Activated CD4-positive, alpha-beta T cell treated with anti-CD3 and anti-CD28 coated beads for 48 hours (primary cell): ENCODE results near the gene BTBD3.

Experiments used
- DNase-seq: peaks from one replicate; pipeline ENCODE4 v3.0.0-alpha.2; 2020

BTBD3 gene

DNA sequence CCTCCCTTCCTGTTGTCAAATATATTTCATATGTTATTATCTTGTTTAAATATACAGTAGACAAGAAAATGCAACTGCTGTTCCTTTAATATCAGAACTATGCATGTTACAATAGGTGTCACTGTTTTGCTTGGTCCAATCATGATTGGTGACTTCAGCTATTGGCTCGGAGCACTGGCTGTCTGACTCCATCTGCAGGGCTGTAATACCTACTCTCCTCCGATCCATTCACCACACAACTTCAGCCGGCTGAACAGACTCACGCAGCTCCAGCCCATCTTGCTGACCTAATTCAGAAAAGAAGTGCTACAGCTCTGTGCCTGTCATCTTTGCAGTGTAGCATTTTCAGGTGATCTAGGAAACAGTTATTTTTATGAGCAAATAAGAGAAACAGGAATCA lies at the start of gene BTBD3:
Gene BTBD3, plus strand, starts transcription at position 231 of the 400 bp plus-strand sequence. CDS start 383 bp downstream, outside the sequence.
- peak; percentile 2 for DNase-seq

DNA sequence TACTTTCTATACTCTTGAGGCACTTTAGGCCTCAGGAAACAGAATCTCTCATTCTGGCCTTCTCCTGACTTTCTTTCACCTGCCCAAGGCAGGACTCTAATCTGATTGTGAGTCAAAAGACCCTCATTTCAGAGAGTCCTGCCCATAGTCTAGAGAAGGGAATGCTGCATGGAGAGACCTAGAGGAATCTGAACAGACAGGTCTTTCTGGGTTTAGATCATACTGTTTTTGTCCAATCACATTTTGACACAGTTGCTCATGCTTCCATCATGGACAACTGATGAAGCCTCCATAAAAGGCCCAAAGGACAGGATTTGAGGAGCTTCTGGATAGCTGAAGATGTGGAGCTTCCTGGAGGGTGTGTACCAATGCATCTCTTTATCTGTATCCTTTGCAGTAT lies 48.1 kb upstream of the BTBD3 start:
- no peak for DNase-seq

DNA sequence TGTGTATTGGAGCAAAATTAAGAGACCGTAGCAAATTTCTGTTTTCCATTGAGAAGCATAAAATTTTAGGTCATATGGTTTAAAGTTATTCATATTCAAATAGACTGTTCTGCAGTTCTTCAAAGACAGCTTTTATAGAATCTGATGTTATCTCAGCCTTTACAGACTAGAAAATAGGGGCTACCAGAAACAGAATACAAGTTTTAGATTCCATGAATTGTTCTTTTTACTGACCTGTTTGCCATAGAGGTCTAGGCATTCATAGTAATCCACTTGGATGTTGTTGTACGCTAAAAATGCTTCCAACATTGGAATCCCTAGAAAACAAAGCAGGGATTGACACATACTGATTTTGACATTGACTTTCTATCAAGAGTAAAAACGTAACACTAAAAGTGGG lies 47.3 kb upstream of the BTBD3 start:
- DNase-seq, result no peak

DNA sequence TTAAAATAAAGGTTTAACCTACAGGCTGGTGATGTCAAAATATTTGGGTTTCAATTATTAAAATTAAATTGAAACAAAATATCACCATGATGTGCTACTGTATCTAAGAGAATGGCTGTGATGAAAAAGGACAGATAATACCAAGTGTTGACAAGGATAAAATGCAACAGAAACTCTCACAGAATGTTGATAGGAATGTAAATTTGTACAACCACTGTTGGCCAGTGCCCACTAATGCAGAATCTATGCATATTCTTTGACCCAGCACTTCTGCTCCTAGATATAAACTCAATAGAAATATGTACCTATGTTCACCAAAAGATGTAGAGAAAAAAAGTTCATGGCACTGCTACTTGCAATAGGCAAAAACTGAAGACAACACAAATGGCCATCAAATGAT lies 41.1 kb upstream of the BTBD3 start:
- no peak for DNase-seq

DNA sequence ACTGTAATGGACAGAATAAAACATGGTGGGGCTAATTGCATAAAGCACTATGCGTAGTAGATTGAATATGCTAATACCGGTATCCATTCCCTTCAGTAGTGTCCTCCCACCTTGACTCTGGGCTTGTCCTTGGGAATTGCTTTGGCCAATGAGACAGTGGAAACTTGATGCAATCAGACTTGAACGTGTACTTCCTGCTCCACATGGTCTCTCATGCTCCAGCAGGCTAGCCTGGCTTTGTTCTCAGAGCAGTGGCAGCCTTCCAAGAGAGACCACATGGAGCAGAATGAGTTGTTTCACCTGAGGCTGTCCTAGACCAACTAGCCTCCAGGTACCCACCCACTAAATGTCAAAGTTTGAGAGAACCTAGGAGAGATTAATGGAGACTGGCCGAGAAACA lies 37.0 kb upstream of the BTBD3 start:
- no peak for DNase-seq

DNA sequence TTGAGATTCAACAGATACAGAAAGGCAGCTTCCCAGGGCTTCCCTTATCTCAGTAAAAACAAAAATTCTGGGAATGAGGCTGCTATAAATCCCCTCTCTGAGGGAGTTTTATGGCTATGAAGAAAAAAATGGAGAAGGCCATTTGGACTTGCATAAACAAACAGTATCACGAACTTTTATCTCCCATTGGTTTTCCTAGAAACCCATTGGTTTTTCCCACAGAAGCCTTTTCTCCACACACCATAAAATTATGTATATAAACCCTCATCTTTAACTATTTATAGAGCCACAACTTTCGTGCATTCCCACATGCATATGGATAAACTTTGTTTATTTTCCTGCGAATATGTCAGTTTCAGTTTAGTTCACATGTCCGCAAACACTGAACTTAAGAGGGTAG lies 36.2 kb upstream of the BTBD3 start:
- DNase-seq, result no peak

DNA sequence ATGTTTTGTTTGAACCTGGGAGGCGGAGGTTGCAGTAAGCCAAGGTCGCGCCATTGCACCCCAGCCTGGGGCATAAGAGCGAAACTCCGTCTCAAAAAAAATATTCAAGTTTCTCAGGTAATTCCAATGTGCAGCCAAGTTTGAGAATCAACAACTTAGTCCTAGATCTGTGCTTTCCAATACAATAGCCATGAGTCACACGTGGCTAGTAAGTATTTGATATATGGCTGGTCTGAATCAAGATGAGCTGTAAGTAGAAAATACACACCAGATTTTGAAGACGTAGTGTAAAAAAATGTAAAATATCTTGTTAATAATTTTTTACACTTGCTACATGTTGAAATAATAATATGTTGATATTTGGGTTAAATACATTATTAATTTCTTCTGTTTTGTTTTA lies 35.0 kb upstream of the BTBD3 start:
- no peak for DNase-seq

DNA sequence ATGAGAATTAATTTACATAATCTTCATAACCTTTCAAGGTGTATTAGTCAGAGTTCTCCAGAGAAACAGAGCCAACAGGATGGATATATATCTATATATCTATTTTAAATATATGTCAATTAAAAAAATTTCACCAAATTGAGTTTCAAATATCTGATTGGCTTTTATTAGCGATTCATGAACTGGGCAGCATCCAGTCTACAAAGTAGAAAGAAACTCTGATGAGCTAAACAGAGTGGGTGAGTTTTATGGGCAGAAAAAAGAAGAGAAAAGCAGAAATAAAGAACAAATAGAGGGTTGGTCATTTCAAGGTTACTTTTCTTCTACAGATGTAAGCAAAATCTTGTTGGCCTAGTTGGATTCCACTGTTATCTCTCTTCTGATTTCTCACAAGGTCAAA lies 29.0 kb upstream of the BTBD3 start:
- DNase-seq, result no peak

DNA sequence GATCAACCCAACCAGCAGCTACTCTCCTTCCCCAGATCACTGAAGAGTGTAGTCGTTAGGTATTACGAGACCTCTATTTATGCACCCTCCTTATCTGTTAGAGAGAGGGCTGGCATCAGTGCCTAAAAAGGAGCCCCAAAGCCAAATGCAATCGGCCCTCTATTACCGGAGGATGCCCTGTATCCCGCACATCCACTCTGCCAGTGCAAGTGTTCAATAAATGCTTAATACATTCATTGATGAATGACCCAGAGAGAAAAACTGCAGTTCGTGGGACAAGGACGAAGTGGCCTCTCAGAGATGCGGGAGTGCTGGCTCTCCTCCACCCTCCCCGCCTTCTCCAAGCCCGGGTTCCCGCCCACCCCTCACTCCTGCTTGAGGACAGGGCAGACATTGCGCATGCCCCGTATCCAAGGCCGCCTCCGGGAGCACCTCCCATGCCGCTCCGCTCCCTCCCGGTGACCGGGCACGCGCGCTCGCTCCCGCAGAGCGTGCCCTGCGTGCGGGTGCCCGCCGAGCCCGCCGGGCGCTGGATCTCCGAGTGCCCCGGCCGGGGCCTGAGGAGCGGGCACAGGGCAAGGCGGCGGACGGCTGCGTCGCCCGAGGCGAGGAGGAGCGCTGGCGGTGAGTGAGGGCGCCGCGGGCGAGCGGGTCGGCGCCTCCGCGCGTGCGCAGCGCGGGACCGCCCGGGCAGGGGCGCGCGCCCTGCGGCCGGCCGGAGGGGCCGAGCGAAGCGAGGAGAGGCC lies 27.2 kb upstream of the BTBD3 start:
- peak; percentile 78 for DNase-seq

DNA sequence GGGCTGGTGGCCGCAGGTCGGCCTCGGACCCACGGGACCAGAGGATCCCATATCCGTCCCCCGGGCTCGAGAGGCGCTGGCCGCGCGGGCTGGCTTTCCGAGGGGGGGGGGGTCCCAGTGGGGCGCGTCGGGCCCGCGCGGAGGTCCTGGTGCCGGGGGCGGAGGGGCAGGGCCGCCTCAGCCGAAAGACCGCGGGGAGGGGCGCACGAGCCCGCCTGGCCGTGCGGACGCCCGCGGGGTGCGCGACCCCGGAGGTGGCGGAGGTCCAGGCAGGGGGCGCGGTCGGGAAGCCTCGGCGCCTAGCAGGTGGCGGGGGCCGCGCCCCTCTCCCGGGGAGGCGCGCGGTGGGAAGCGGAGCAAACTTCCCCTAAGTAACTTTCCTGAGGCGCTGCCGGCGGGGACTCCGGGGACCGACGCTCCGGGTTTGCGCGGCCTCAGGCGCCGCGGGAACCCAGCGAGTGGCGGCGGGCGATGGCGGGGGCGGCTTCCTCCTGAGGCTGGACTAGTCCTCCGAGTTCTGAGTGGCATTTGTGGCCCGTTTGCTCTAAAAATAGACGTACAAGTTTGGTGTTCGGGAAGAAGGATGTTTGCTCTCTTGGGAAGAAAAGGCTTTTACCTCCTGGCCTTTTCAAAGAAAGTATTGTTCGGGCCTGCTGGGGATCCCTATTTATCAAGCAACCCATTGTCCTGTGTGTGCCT lies 26.5 kb upstream of the BTBD3 start:
- DNase-seq, result peak; percentile 53

DNA sequence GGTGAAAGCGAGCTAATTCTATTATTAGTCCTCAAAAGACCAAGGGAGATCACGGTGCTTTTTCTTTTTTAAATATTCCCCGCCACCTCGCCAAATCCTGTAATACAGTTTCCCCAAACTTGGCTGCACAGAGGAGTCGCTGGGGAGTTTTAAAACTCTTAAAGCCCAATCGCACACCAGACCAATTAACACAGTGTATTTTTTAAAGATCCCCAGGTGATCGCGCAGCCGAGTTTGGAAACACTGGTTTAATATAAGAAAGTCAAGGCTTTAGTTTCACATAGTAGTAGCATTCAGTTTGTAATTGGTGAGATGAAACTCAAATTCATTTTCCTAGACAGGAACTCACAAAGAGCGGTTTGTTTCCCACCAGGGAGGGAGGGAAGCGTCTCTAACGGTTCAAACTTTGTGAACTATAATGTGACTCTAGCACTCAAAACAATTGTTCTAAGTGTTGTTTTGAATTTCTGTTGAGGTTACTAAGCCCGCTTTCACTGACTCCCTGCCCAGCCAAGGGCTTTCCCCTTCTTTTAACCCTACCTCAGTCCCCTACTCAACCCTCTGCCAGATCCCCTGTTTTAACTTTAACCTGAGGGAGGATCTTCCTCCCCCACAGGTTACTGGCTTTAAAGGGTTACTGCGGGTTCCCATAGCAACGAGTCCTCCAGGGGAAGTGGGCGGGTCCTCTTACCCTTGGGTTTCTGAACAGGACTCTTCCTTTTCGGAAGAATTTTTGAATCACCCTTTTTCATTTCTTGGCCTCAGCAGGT lies 25.7 kb upstream of the BTBD3 start:
- peak; percentile 71 for DNase-seq

DNA sequence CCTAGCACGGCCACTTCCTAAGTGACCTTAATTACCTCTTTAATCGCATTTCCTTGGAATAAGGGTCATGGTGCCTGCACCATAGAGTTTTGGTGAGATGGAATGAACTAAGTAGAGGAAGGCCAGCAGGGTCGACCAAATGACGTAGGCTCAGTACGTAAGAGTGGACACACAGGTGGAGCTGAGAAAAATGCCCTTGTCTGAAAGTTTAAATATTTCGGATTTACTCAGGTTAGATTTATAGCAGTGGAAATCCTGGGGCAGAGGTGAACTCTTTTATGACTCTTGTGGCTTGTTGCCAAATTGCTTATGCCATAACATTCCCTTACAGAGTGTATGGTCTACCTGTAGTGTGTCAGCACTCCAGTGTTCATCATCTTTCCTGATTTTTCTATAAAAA lies 23.6 kb upstream of the BTBD3 start:
- no peak for DNase-seq

DNA sequence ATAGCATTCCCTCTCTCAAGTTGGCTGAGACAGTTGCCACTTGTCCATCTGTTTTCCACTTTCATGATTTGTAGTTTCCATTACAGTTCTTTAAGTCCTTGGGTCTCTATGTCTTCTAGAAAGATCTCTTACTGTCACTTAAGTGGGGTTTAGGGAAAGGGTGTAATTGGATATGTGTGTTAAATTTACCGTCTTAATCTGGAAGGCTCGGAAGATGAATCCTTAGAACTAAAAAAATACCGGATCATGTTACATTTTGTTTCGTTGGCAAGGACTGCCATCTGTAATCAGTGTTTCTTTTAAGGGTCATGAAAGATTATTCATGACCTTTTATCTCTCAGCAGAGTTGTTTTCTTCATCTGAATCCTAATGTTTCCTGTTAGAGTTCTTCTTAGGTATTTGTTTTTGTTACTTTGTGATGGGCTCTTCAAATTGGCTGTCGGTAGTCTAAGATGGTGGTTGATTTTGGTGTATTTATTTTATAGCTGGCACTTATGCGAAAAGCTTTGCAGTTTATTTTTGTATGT lies 21.8 kb upstream of the BTBD3 start:
- DNase-seq, result no peak

DNA sequence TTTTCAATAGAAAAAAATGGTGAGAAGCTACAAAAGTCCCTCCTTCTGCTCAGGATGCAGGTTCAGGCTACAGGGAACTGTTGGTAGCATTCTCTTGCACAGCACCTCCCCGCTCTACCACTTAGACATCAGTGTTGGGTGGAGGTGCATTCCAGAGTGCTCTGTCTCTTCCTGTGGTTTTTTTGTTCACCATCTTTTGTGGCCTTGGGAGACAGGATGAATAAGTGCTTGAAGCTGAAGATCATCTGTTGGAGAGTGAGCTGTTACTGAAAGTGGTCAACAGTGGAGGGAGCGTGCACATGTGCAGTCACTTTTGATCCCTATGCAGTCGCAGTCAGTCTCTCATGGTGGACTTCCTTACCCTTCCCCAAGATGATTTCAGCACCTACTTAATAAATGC lies 16.6 kb upstream of the BTBD3 start:
- DNase-seq, result no peak

DNA sequence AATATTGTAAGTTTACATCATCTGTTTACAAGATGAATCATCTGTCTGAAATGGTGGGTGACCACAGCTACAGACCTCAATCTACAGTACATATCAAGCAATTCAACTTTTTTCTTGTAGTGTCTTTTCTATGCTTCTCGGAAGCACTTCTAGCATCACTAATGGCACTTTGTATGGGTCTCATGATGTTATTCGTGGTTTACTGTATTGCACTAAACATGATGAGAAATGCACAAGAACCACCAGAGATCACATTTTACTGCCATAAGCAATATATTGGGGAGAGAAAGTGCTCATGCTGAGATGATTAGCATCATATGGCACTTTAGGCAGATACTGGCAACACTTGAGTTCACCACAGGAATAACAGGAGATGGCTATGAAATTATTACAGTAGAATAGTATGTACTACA lies 15.4 kb upstream of the BTBD3 start:
- no peak for DNase-seq

DNA sequence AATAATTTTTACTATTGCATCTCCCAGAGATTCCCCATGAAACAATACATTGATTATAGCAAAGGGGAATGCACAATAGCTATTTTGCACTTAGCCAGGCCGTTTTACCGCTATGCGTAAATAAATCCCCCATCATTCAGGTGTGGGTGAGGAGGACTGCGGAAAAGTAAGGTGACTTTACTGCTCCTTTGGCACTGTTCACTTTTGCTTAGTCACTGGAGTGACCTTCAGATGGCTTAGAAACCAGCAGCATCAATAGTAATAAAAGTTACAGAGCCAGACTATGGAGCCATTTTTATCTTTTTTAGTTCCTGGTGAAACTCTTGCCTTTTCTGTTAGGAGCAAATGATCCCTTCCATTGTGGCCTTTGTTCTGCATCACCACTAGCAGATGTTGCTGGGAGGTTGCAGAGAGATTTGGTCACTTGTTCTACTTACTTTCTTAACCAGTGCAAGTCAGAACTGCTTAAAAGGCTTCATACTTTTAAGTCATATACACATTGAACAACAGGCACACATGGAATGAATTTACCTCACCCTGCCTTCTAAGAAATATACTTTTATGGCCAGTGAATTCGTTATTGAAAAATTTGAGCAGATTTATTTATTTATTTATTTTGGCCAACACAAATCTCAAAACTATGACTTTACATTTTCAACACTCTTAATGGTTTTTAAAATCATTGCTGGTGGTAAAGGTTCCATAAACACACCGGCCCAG lies 12.1 kb upstream of the BTBD3 start:
- DNase-seq, result no peak

DNA sequence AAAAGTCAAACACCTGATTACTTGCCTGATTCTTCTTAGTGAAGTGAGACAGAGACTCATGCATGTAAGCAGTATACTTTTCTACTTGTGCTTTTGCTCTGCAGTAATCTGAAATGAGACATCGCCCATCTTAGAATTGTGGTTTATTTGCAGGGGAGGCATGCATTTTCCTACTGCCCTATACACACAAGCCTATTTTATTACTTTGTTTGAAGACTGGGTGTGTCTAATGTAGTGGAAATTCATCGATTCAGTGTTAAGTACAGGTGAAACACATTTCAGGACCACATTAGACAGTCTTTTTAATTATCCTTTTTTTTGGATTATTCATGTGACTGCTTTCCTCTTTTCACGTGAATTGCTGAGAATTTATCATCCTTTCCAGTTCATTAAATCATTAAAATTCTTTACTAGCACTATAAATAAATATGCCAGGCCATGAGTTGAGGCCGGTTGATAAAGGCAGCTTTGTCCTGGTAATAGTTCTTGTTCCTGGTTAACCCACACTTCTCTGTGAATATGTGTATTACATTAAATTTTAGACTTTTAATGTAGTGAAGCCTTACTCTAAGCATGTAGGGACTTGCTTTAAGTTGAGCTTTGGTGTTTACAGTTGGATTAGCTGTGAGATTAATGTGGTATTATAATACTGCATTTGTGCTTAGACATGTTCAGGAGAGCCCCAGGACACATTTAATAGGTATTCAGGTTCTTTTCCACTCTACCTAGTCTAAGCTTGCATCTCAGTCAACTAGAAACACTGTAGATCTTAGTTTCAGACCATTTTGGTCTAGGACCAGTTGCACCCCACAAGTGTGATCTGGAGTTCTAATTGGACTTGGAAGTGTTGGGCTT lies 10.8 kb upstream of the BTBD3 start:
- DNase-seq, result no peak

DNA sequence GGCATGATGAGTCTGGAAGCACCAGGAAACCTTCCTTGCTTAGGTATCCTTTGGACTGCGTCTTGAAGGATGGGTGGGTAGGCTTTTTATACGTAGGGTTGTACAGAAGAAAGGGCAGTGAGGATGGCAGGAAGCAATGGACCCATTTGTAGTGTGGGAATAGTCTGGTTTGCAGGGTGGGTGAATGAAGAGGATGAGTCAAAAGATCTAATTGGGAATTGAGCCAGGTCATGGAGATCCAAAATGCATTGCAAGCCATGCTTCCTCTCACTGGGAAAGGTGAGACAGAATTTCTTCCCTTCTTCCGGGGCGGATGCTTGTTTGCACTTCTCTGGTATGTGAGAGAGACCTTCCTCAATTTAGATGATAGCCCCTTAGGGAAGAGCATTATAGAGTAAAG lies 10.1 kb upstream of the BTBD3 start:
- no peak for DNase-seq

DNA sequence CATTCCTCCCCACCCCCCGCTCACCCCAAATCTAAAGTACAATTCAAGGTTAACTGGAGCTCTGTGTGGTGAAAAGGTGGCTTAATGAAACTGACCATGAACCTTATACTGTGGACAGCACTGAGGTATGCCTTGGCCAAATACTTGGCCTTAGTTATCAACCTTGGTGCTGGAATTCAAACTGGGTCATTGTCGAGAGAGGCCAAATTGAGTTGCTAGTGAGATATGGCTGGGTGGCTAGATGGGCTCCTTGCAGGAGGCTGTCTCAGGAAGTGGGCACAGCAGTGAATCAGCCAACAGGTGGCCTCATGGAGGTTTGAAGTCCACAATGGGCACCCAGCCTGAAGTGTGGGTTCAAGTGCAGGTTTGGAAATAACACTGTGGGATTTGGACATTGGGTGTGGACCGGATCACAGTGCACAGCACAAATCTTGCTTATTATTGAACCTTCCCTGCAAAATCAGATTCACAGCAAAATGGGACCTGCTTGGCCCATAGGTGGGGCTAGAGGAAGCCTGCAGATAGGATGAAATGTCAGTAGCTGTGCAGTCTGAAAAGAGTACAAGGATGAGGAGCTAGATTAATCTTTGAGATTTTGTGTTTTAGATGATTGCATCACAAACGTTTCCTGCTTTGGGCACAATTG lies 5.6 kb upstream of the BTBD3 start:
- no peak for DNase-seq

DNA sequence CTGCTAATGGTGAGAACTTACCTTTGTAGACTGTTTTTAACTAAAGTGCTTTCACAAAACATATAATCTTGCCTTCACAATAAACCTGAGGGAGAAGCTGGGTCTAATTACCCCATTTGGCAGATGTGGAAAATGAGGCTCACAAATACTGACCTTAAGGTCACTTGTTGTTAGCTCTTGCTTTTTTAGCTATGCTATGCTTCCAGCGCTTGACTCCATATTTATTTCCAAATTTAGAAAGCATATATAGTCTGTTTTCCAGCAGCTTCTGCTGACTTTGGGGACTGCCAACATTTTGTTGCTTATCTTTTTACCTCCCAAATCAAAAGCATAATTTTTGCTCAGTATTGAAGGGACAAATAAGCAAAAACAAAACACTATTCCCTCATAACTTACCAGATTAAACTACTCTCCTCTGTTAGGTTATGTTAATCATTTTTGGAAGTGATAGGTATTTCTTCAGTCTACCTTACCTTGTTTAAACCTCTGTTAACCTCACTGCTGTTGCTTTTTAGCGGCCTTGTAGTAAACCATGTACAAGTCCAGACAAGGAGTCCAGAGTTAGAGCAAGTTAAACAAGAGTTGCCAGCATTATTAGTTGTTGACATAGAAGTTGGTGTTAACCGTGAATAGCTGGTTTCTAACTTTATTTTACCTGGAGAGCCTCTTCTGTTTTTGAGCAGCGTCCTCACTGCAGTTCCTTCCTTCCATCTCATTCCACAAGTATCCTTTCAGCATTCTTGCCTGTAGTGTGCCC lies 4.9 kb upstream of the BTBD3 start:
- DNase-seq, result no peak

DNA sequence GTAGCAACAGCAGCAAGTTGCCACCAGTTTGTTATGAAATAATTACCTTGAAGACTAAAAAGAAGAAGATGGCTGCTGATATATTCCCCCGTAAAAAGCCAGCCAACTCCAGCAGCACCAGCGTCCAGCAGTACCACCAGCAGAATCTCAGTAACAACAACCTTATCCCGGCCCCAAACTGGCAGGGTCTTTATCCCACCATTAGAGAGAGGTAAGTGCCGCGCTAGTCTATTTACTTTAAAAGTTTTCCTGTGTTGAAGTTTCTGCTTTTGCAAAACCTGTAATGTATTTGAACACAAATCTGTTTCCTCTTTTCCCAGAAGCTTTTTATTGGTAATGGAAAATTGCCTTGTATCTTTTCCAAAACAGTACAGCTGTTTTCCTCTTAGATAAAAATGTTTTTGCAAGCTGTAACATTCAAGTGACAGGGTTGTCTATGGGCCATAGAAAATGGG lies 725 bp downstream of the BTBD3 start:
- DNase-seq, result no peak
